ENCODE data around the gene PRDM4. TPM values are rescaled to one million over a fixed set of nuclear protein-coding genes. Genes with fewer than 3 reads are reported as not detected.
A peak's percentile ranks its signal among the peaks of the same experiment; 100 is the strongest.

Gene PRDM4
- total RNA-seq, 1 donor: 34.3 TPM

DNA sequence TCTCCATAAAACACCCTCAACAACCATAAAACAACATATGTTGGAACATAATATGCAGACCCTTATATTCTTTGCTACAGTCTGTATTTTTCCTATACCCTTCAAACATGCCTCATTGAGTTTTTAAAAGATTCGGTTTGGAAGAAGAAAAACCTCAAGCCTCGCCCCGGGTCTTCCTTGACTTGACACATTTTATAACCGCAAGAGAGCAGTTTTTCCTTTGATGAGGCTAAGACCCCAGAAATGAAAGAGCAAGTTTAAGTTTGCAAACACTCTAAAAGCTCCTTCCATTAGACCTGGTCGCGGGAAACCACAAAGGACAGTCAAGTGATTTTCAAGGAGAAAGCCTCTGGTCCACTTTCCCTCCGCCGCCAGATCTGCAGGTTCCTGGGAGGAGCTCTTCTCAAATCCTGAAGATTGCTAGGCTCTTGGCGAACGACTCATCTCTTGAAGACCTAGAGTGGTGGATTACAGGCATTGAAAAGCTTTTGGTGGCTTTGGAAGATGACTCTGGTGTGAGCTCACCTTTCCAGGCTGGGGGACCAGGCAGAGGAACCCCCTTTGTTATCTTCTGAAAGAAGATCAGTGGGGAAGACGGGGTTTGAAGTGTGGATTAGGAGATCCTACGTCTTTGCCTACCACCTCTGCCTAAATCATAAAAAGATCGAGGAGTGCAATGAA lies 13.6 kb upstream of the PRDM4 start, which contains the start of gene ASCL4:
Gene ASCL4 (plus strand): TSS at position 356 of the 681 bp plus-strand sequence. CDS start 515 bp downstream, outside the sequence.
- DNase-seq (ENCODE audit: low read depth): no peak
- no peak for TF ChIP-seq CTCF (IDR thresholded peaks at IDR 0.05; ENCODE audit: insufficient read depth, low read length)
- H3K4me3 ChIP-seq (ENCODE audit: low read depth, low read length): no peak within 1 kb of the TSS

GRCh38 chr12:107767466-107767865 lies 6.5 kb upstream of the PRDM4 start:
- no peak overlapping the region for H3K4me3 ChIP-seq (ENCODE audit: low read depth, low read length)
- no peak for TF ChIP-seq CTCF (IDR thresholded peaks at IDR 0.05; ENCODE audit: insufficient read depth, low read length)
- no peak for DNase-seq (ENCODE audit: low read depth)

DNA sequence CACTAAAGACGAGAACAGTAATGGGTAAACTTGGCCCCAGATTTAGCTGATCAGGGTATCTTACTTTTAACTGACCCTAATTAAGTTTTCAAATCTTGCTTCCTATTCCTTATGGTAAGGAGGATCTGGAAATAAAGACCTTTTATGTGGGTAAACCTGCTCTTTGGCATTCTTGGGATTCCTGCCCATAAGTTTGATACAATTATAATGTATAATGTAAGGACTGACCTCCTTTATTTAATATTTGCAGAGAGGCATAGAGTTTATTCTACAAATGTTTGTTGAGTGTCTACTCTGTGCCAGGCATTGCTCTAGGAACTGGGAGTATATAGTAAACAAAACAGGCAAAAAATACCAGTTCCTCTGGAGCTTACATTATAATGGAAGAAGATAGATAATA lies 4.4 kb upstream of the PRDM4 start:
- DNase-seq (ENCODE audit: low read depth): no peak
- H3K4me3 ChIP-seq (ENCODE audit: low read depth, low read length): no peak overlapping the region
- no peak for TF ChIP-seq CTCF (IDR thresholded peaks at IDR 0.05; ENCODE audit: insufficient read depth, low read length)

DNA sequence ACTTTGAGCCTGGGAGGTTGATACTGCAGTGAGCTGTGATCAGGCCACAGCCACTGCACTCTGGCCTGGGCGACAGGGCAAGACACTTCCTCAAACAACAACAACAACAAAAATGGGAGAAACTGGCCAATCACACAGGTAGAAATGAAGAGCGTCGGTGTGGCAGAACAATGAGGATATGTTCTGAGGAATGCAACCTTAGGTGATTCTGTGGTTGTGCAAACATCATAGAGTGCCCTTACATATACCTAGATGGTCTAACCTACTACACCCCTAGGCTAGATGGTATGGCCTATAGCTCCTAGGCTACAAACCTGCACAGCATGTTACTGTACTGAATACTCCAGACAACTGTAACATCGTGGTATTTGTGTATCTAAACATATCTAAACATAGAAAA lies 3.7 kb upstream of the PRDM4 start:
- DNase-seq (ENCODE audit: low read depth): no peak
- TF ChIP-seq CTCF (IDR thresholded peaks at IDR 0.05; ENCODE audit: insufficient read depth, low read length): no peak
- H3K4me3 ChIP-seq (ENCODE audit: low read depth, low read length): no peak overlapping the region

GRCh38 chr12:107762874-107763273 lies 1.9 kb upstream of the PRDM4 start:
- no peak for DNase-seq (ENCODE audit: low read depth)
- TF ChIP-seq CTCF (IDR thresholded peaks at IDR 0.05; ENCODE audit: insufficient read depth, low read length): no peak
- H3K4me3 ChIP-seq (ENCODE audit: low read depth, low read length): no peak overlapping the region

- peak overlapping the region; percentile 78 for H3K4me3 ChIP-seq (ENCODE audit: low read depth, low read length)
- TF ChIP-seq CTCF (IDR thresholded peaks at IDR 0.05; ENCODE audit: insufficient read depth, low read length): peak; percentile 10
- DNase-seq (ENCODE audit: low read depth): no peak
These were observed 566 bp upstream of the PRDM4 start for GRCh38 chr12:107761502-107761904.

Data from fibroblast of the aortic adventitia (primary cell).